ENCODE data around the gene TOR1AIP2.

TOR1AIP2 gene

GRCh38 chr1:179888071-179888470 is 10.5 kb upstream of the TOR1AIP2 start:
- DNase-seq (ENCODE audit: low read depth) = no peak
- no peak for TF ChIP-seq CTCF (conservative IDR thresholded peaks at IDR 0.05; ENCODE audit: control insufficient read depth, insufficient read depth, low read depth, low read length)
- H3K4me3 ChIP-seq (ENCODE audit: control insufficient read depth, low read depth, low read length) = no peak overlapping the region

DNA sequence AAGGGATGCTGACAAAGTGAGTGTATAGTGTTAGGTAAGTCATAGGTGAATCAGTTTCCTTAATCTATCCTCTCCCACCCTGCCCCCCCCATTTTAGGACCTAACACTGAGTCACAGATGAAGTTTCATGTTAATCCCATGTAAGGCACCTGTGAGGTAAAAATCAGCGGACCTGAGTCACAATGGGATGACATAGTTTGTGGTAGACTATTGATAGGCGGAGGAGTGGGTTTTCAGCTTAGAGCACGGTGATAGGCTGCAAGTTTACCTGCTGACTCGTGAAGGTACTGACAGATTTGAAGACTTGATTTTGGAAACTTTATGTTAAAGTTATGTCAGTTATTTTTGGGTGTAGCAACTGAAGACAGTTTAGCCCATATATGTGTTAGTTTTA is 6.1 kb upstream of the TOR1AIP2 start:
- DNase-seq (ENCODE audit: low read depth) = peak; percentile 41
- H3K4me3 ChIP-seq (ENCODE audit: control insufficient read depth, low read depth, low read length) = peak overlapping the region; percentile 89
- TF ChIP-seq CTCF (conservative IDR thresholded peaks at IDR 0.05; ENCODE audit: control insufficient read depth, insufficient read depth, low read depth, low read length) = no peak

DNA sequence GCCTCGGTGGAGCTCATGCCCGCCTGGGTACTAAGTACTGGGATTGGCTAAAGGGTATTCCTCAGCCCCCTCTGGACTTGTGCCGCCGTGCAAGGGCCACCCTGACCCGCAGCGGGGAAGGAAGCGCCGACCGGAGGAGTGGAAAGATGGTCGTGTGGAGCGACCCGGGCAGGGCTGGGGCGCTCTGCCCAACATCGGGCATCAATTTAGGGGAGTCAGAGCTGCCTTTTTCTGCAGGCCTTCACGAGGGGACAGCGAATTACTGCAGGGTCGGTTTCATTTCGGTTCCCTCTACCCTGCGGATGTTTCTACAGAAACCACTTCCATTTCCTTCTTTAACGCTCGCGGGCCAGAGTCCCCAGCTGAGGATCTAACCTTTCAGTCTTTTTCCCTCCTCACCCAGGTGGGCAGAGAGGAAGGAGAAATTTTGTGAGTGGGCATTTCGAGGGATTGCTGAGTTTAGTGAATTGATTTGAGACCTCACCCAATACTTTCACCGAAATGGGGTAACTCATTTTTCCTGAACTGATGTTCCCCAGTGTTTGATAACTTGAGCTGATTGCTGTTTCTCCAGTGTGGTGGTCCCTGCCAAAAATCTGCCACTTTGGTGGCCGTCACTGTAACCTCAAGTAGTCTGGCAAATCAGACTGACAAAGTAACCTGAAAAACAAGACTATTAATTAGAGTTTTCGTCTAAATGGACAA is 5.6 kb upstream of the TOR1AIP2 start:
- no peak for TF ChIP-seq CTCF (conservative IDR thresholded peaks at IDR 0.05; ENCODE audit: control insufficient read depth, insufficient read depth, low read depth, low read length)
- no peak for DNase-seq (ENCODE audit: low read depth)
- H3K4me3 ChIP-seq (ENCODE audit: control insufficient read depth, low read depth, low read length) = peak overlapping the region; percentile 89

DNA sequence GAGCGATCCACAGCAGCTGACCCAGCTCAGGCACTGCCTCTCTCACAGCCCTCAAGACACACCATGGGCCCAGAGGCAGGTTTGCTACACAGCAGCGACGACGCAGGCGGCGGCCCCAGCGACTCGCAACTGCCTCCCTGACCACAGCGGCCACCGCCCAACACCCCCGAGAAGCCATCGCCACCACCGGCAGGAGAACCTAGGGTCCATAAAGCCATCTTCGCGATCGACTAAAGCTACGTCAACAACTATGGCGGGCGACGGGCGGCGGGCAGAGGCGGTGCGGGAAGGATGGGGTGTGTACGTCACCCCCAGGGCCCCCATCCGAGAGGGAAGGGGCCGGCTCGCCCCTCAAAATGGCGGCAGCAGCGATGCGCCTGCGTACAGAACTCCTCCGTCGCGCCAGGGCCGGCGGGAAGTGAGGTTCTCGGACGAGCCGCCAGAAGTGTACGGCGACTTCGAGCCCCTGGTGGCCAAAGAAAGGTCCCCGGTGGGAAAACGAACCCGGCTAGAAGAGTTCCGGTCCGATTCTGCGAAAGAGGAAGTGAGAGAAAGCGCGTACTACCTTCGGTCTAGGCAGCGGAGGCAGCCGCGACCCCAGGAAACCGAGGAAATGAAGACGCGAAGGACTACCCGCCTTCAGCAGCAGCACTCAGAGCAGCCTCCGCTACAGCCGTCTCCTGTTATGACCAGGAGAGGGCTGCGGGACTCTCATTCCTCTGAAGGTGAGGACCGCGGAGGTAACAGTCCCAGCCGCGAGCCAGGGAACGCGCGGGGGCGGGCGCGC is 4.8 kb upstream of the TOR1AIP2 start, which contains the start of gene TOR1AIP1:
Gene TOR1AIP1 (plus strand): TSS at position 33 of the 787 bp plus-strand sequence. CDS start 218 bp downstream, at position 251.
- peak within 1 kb of the TSS; percentile 89 for H3K4me3 ChIP-seq (ENCODE audit: control insufficient read depth, low read depth, low read length)
- peak; percentile 25 for TF ChIP-seq CTCF (conservative IDR thresholded peaks at IDR 0.05; ENCODE audit: control insufficient read depth, insufficient read depth, low read depth, low read length)
- peak; percentile 96 for DNase-seq (ENCODE audit: low read depth)

GRCh38 chr1:179881642-179882252 is 4.1 kb upstream of the TOR1AIP2 start:
- peak overlapping the region; percentile 89 for H3K4me3 ChIP-seq (ENCODE audit: control insufficient read depth, low read depth, low read length)
- DNase-seq (ENCODE audit: low read depth) = peak; percentile 93
- no peak for TF ChIP-seq CTCF (conservative IDR thresholded peaks at IDR 0.05; ENCODE audit: control insufficient read depth, insufficient read depth, low read depth, low read length)

DNA sequence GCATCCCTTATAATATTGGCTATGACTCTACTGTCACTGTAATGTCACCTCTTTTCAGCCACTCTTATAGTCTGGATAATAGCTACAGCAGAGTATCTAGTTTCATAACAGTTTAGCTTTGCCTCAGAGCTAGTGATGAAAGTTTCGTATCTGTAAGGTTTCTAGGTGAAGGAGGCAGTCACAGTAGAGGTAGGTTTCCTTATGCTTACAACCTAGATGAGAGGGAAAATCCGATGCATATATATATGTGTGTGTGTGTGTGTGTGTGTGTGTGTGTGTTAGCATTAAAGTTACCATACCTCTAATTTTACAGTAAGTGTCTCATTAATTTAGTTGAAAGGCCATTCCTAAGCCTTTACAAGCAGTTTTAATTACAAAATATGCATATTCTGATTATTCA is 2.2 kb upstream of the TOR1AIP2 start:
- TF ChIP-seq CTCF (conservative IDR thresholded peaks at IDR 0.05; ENCODE audit: control insufficient read depth, insufficient read depth, low read depth, low read length) = no peak
- DNase-seq (ENCODE audit: low read depth) = no peak
- no peak overlapping the region for H3K4me3 ChIP-seq (ENCODE audit: control insufficient read depth, low read depth, low read length)

Measured in fibroblast of mammary gland (primary cell).